ENCODE measurements around the gene ARF4. TPM values are rescaled to one million over a fixed set of nuclear protein-coding genes. Genes with fewer than 3 reads are reported as not detected.

ARF4 gene
- total RNA-seq, 1 donor from 2014 or later, result 130 TPM

GRCh38 chr3:57594144-57594543 lies 3.0 kb downstream of the ARF4 start:
- ATAC-seq (no peak), DNase-seq (no peak)
- TF ChIP-seq, protein P1, sequence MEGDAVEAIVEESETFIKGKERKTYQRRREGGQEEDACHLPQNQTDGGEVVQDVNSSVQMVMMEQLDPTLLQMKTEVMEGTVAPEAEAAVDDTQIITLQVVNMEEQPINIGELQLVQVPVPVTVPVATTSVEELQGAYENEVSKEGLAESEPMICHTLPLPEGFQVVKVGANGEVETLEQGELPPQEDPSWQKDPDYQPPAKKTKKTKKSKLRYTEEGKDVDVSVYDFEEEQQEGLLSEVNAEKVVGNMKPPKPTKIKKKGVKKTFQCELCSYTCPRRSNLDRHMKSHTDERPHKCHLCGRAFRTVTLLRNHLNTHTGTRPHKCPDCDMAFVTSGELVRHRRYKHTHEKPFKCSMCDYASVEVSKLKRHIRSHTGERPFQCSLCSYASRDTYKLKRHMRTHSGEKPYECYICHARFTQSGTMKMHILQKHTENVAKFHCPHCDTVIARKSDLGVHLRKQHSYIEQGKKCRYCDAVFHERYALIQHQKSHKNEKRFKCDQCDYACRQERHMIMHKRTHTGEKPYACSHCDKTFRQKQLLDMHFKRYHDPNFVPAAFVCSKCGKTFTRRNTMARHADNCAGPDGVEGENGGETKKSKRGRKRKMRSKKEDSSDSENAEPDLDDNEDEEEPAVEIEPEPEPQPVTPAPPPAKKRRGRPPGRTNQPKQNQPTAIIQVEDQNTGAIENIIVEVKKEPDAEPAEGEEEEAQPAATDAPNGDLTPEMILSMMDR (IDR thresholded peaks at IDR 0.05), result no peak
- H3K4me1 ChIP-seq, result peaks cover 43% of the 10 kb centered on the region
- no peak overlapping the region for H3K27ac ChIP-seq
- no peaks in the 10 kb centered on the region for H3K9me3 ChIP-seq
- H3K4me3 ChIP-seq, result peak overlapping the region; percentile 94
- peaks cover 7% of the 10 kb centered on the region for H3K36me3 ChIP-seq
- no peaks in the 10 kb centered on the region for H3K27me3 ChIP-seq
- intact Hi-C loops (cut with DNase I), result no loop called here

DNA sequence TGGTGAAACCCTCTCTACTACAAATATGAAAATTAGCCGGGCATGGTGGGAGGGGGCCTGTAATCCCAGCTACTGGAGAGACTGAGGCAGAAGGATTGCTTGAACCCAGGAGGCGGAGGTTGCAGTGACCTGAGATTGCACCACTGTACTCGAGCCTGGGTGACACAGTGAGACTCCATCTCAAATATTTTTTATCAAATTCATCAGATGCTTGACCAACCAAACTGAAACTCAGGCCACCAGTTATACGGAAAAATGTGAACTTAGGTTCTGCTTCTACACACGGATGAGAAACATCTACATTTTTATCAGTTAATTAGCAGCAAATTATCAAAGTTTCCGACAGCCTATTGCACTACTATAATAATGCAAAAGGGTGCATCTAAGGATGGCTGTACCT lies 4.8 kb downstream of the ARF4 start:
- DNase-seq, result no peak
- no peaks in the 10 kb centered on the region for H3K9me3 ChIP-seq
- no peak overlapping the region for H3K4me3 ChIP-seq
- H3K4me1 ChIP-seq, result peaks cover 35% of the 10 kb centered on the region
- no peak for ATAC-seq
- intact Hi-C loops (cut with DNase I), result no loop called here
- peaks cover 7% of the 10 kb centered on the region for H3K36me3 ChIP-seq
- H3K27ac ChIP-seq, result no peak overlapping the region
- TF ChIP-seq, protein P1 (IDR thresholded peaks at IDR 0.05), result no peak
- H3K27me3 ChIP-seq, result no peaks in the 10 kb centered on the region

DNA sequence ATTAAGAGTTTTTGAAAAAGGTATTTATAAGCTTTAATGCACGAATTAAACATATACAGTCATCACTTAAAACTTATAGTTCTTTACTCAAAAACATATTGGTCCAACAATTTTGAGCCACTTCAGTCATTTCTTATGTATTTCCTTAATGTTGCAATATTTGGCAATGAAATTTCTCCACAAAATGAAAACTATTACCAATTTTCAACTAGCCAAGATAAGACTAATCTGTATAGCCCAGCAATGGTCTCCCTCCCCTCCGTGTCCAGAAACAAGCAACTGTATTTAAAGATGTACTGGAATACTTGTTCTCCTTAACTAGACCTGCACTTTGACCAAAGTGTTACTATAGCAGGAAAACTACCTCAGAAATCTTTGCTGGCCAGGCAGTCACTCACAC lies 9.2 kb downstream of the ARF4 start:
- intact Hi-C loops (cut with DNase I), result no loop called here
- Histone ChIP-seq H3K27me3 (no peaks in the 10 kb centered on the region), H3K9me3 (no peaks in the 10 kb centered on the region), H3K36me3 (peaks cover 20% of the 10 kb centered on the region), H3K4me1 (peaks cover 24% of the 10 kb centered on the region), H3K4me3 (no peak overlapping the region), H3K27ac (no peak overlapping the region)
- ATAC-seq (no peak), DNase-seq (no peak)
- TF ChIP-seq, protein P1 (IDR thresholded peaks at IDR 0.05), result no peak

DNA sequence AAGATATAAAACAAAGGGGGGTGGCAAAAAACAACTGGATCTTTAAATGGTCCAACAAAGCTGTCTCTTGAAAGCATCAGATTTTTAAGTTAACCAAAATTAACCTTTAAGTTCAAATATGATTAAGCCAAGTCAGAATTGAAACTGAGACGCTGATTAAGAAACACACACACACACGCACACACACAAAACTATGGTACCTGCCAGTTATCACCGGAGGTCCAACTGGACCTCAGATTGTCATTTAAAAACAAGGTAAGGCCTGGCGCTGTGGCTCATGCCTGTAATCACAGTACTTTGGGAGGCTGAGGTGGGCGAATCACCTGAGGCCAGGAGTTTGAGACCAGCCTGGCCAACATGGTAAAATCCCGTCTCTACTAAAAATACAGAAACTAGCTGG lies 10.4 kb downstream of the ARF4 start:
- Histone ChIP-seq H3K4me1 (peaks cover 15% of the 10 kb centered on the region), H3K4me3 (no peak overlapping the region), H3K36me3 (peaks cover 31% of the 10 kb centered on the region), H3K9me3 (no peaks in the 10 kb centered on the region), H3K27ac (no peak overlapping the region), H3K27me3 (no peaks in the 10 kb centered on the region)
- DNase-seq, result no peak
- TF ChIP-seq, protein P1 (IDR thresholded peaks at IDR 0.05), result no peak
- ATAC-seq, result no peak
- intact Hi-C loops (cut with DNase I), result no loop called here

DNA sequence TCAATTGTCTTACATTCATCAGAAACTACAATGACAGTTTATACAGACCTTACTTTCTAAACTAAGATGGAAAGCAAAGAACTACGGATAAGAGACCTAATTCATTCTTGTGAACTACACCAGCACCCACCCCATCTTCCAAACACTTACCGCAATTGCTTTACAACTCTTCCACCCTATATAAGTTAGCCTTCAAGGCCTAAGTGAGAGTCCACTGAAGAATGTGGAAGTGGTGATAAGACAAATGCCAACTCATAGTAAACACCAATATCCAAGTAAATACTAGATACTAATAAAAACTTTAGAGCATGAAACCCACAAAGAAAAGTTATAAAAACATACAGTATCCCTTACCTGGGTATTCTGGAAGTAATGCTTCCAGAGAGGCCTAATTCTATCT lies 13.6 kb downstream of the ARF4 start:
- H3K4me1 ChIP-seq, result peaks cover 15% of the 10 kb centered on the region
- H3K27me3 ChIP-seq, result no peaks in the 10 kb centered on the region
- TF ChIP-seq, protein P1 (IDR thresholded peaks at IDR 0.05), result no peak
- H3K36me3 ChIP-seq, result peaks cover 56% of the 10 kb centered on the region
- intact Hi-C loops (cut with DNase I), result no loop called here
- DNase-seq (no peak), ATAC-seq (no peak)
- no peak overlapping the region for H3K4me3 ChIP-seq
- H3K9me3 ChIP-seq, result no peaks in the 10 kb centered on the region
- H3K27ac ChIP-seq, result no peak overlapping the region

Measured in upper lobe of right lung (tissue), 1 donor.